Renal pelvis (tissue), 4 donors: ENCODE data around the gene TLX1. TPM values are rescaled to one million over a fixed set of nuclear protein-coding genes. Genes with fewer than 3 reads are reported as not detected.
"Not testable (repeated sequence)": the region's sequence is repeated elsewhere in the genome, so short reads cannot be mapped to it uniquely, and the experiment has no call there.

ENCODE experiments used
- DNase-seq: peaks from one replicate; pipeline ENCODE4 v3.0.0-alpha.2; 2013
- polyA plus RNA-seq, 3 donors: library from polyadenylated mRNA; unstranded; fragments of 120-200 nt; gene quantifications; one replicate each; pipeline ENCODE4 v1.2.1, GENCODE V29; 2013; ENCODE audit not compliant: insufficient read length in 3 of 3

Gene TLX1
- polyA plus RNA-seq, 3 donors = 0.05 to 0.11 TPM; not detected in 1

DNA sequence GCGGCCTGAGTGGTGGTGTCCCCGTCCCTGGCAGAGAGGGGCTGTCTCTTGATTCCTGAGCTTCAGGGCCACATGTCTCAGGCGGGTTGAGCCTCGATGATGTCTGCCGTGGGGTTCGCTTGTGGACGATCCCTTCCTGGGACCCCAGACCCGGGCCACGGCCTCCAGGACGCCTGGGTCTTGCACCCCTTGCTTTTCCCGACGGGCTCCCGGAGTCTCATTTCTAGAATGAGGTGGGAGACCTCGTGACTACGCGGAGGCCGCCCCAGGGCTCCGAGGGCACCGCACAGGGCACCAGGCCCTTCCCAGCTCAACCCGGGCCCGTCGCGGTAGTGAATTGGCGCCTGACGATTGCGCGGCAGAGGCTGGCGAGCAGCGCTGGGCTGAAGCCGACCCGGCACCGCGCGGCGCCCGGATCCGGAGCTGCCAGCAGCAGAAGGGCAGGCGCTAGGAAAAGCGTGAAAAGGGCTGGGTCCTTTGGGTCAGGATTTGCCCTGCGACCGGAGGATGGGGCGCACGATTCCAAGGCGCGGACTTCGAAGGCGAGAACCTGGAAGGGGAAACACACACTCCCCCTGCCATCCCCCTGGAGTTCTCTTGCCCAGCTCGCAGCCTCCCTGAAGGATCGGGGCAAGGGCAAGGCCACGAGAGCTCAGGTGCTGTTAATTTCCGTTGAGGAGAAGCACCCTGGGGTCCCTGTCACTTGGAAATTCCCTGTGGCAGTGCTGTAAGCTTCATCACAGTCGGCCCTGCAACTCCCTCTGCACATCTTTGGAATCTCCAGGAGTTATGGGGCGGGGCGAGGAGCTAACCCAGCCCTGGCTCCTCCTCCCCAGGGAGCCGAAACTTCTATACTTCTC lies 15.5 kb downstream of the TLX1 start:
- DNase-seq = no peak

DNA sequence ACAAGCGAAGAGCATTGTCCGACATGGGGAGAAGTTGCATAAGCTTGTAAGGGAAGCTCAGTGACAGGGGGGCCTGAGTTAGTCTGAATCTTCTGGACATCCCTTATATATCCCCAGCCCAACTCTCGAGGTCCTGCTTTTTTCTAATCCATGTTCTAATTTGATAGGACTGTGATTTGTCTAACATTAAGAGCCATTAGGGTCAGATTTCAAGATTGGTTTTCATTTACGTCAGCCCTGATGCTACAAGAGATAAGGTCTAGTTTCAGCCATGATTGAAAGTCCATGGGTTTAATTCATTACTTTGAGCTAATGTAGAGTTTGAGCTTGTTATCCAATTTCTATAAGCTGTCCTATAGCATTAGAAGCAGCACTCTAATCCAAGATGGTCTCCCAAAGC lies 20.3 kb downstream of the TLX1 start:
- no peak for DNase-seq

DNA sequence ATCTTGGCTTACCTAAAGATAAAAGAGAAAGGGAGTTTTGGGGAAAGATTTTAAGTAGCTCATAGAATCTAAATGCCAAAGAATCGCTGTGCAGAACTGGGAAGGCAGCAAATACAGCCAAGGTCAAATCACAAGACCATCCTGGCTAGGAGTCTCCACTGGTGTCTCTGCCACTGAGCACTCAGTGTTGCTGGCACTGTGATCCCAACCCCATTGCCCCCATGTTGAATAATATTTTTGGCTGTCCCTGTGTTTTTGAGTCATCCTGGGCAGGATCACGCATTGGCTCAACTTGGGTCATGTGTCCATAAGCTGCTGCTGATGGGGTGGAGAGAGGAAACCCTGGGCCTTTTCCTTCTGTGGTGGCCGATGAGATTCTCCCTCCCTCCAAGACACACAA lies 21.2 kb downstream of the TLX1 start:
- DNase-seq = no peak

DNA sequence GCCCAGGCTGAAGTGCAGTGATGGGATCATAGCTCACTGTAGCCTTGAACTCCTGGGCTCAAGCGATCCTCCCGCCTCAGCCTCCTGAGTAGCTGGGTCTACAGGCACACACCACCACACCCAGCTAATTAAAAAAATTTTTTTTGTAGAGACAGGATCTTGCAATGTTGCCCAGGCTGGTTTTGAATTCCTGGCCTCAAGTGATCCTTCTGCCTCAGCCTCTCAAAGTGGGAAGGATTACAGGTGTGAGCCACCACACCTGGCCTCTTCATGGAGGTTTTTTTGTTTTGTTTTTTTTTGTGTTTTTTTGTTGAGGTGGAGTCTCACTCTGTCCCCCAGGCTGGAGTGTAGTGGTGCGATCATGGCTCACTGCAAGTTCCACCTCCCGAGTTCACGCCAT lies 23.4 kb downstream of the TLX1 start:
- not testable (repeated sequence) for DNase-seq

DNA sequence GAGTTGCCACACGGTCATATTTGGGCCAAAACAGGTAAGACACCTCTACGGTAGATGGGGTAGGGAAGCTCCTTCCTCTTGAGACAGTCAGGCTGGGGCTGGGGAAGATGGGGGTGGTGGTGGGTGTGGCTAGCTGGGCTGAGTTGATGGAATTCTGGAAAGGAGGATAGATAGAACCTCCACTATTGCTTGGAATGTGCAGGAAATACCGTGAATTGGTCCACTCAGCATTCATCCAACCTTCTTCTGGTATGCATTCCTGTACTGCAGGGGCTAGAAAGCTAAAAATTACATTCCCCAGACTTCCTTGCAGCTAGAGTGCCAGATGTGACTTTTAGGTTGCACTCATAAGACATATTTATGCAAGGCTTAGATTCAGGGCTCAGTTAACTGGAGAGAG lies 24.8 kb downstream of the TLX1 start:
- no peak for DNase-seq

DNA sequence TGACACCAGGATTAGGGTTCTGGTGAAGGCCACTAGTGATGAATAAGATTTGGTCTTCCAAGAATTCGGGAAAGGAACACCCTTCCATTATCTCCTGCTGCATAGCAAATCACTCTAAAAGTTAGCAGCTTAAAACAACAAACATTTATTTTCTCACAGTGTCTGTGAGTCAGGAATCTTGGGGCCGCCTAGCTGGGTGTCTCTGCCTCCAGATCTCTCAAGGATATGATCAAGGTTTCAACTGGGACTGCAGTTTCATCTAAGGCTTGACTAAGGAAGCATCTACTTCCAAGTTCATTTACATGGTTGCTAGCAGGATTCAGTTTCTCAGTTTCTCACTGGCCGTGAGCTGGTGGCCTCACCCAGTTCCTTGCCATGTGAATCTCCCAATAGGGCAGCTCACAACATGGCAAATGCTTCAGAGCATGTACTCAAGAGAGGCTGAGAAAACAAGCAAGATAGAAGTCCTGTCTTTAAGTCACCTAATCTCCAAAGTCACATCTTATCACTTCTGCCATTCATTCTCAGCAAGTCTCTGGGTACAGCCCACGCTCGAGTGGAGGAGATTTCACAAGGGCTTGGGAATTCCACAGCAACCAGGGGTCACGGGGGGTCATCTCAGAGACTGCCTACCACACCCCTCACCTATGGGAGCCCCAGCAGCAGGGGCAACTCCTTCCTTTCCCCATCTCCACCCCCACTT lies 26.8 kb downstream of the TLX1 start:
- no peak for DNase-seq

DNA sequence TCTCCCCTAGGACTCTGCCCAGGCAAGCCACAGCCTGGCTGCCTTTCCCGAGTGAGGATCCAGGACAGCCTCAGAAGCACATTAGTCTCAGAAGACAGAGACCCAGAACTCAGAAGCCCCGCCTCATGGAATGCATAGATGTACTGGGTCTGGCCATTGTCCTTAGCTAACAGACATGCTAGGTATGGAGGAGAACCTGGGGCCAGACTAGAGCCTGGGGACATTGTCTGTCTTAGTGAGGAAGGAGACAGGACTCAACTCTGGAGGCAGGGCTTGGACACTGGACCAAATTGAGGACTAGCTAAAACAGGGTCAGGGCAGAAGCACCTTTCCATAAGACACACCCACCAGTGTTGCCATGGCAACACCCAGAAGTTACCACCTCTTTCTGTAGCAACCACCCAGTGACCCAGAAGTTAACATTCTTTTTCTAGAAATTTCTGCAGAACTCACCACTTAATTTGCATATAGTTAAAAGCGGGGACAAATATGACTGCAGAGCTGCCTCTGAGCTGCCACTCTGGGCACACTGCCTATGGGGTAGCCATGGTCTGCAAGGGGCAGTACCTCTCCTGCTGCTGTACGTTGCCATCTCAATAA lies 27.5 kb downstream of the TLX1 start:
- DNase-seq = no peak

DNA sequence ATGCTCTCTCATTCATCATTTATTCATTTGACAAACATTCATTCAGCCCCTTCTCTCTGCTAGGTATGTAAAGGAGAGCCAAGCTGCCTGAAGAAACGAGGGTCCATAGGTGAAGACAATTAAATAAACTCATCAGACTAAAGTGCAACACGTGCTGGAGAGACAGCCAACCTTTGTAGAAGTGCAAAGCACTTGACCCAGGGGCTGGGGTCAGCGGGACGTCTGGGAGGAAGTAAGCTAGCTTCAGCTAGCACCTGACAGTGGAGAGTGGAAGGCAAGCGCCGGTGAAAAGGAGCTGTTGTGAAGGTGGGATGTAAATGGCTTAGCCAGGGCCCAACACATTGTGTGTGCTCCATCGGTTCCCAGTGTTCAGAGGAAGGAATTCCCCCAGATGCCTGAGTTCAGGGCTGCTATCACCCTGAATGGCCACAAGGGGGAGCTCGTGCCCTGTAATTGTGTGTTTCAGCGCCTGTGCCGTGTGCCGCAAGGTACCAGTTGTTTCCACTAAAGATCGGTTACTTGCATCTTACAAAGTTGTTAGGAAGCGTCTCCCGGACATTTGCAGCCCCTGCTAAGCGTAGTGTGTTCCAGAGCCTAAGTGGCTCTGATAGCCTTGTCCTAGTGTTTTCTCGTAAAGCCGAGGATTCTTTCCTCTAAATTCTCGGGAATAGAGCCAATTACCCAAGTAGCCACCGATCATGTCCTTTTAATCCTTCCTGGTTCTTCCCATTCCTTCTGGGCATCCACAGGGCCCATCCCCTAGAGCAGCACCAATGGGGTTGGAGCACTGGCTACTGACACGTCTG lies 30.6 kb downstream of the TLX1 start:
- peak; percentile 81 for DNase-seq

DNA sequence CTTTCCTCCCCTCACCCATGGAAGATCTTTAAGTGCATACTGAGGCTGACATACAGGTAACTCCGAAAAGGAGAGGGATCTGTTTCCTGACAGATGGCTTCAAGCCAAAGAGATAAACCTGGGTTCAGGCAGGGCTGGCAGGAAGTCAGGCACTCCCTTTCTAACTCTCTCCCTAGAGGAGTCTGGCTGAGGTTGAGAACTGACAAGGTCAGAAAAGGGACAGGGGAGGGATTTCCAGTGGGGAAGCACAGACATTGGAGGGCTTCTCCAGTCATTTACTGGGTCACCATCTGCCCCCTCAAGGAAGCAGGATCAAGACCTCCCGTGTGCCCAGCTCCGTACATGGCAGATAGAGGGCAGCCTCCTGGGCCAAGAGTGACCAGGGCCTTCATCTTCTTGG lies 31.6 kb downstream of the TLX1 start:
- no peak for DNase-seq

DNA sequence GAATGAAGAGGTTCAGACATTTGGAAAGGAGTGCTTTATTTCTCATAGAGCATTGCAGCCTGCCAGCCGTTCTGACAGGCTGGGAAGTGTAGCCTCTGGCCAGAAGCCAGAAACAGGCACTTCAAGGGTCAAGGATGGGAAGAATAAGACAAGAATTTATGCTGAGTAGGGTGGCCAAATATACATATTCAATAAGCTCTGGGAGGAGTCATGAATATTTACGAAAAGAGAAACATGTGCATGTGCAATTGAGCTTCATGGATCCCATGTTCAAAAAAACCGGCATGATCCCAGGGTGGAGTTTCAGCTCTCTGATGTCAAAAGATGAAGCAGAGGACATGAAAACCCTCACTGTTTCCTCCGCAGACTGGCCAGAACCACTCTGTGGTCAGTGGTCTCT lies 32.9 kb downstream of the TLX1 start:
- DNase-seq = no peak

DNA sequence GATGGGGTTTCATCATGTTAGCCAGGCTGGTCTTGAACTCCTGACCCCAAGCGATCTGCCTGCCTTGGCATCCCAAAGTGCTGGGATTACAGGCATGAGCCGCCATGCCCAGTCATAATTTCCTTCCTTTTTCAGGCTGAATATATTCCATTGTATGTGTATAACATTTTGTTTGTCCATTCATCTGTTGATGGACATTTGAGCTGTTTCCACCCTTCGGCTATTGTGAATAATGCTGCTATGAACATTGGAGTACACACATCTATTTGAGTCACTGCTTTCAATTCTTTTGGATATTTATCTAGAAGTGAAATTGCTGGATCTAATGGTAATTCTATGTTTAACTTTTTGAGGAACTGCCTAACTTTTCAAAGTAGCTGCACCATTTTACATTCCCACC lies 34.6 kb downstream of the TLX1 start:
- DNase-seq = no peak

DNA sequence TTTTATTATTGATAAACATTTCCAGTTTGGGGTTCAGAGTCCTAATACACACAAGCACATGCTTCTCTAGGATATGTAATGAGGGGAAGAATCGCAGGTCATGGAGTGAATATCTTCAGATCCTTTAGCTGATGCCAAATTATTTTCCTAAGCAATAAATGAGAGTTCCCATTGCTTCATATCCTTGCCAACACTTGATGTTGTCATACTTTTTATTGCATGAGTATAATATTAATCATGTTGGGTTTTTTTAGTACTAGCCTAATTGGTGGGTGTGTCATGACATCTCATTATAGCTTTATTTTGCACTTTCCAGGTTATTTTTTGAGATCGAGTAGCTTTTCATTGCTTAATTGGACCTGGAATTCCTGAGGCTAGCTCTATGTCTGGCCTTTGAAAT lies 35.3 kb downstream of the TLX1 start:
- no peak for DNase-seq

DNA sequence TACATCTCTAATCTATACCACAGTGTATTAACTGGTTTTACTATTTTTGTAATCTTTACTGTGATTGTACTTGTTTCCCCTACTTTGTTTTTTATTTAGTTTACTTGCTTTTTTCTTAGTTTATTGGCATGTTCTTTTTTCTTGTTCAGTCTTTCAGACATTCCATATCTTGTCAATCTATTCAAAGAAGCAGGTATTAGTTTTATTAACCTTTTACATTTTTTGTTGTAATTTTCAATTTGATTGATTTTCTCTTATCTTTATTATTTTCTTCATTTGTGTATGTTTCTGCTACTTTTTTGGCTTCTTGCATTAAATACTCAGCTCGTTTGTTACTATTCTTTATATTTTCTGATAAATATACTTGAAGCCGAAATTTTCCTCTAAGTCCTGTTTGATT lies 41.6 kb downstream of the TLX1 start:
- no peak for DNase-seq

DNA sequence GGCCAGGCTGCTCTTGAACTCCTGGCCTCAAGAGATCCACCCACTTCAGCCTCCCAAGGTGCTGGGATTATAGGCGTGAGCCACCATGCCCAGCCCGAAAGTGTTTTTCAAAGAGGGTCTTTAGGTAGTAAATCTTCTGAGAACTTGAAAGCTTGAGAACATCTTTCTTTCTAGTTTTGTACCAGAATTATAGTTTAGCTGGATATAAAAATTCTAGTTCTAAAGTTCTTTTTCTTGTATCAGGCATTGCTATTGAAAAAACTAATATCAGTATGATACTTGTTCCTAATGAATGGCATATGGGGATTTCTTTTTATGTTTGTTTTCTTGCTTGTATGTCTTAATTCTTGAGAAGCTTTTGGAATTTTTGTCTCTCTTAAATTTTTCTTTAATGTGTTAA lies 43.2 kb downstream of the TLX1 start:
- DNase-seq = no peak

DNA sequence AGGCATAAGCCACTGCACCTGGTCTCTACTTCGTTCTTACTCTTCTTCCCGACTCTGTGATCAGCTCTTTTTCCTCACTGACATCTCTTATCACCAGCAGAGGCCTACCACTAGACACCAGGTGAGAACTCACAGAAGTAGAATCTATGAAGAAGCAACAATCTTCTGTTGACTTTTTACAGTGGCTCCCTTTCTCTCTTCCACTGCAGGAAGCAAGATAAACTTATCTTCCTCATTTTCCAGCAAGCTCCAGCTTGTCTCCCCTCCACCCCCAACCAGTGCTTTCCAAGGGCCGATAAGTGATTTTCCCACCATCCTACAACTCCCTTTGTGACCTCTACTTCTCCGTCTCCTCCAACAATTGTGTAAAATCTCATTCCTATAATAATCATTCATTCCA lies 45.5 kb downstream of the TLX1 start:
- no peak for DNase-seq

DNA sequence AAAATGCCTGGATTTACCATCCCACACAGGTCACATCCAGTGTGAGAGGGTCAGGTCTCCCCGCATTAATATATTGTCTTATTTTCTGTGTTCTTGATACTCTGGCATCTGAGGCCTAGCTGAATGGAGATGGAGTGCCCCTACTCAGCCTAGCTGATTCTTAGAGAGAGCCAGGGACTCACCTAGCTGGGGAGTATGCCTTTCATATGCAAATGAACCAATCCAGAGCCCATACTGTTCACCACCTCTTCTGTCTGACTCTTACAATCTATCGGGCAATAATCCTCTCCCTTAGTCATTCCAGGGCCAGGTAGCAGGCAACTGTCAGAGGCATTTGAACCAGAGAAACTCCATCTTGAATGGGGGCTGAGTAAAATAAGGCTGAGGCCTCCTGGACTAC lies 51.8 kb downstream of the TLX1 start:
- no peak for DNase-seq

DNA sequence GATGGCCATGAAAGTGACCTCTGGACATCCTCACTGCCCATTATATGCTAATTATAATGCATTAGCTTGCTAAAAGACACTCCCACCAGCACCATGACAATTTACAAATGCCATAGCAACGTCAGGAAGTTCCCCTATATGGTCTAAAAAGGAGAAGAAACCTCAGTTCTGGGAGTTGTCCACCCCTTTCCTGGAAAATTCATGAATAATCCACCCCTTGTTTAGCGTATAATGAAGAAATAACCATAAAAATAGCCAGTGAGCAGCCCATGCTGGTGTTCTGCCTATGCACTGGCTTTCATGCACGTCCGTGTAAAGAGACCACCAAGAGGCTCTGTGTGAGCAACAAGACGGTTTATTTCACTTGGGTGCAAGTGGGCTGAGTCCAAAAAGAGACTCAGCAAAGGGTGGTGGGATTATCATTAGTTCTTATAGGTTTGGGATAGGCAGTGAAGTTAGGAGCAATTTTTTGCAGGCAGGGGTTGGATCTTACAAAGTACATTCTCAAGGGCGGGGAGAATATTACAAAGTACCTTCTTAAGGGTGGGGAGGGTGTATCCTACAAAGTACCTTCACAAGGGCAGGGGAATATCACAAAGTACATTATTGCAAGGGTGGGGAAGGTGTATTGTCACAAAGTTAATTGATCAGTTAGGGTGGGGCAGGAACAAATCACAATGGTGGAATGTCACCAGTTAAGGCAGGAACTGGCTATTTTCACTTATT lies 52.5 kb downstream of the TLX1 start:
- no peak for DNase-seq
